D721Med (cell line): ENCODE measurements around the gene SPTBN5.

ENCODE experiments used
- DNase-seq: peaks from one replicate; pipeline ENCODE4 v3.0.0; 2011; ENCODE audit warnings: low spot score; ENCODE audit not compliant: insufficient read length
- FAIRE-seq: peaks from 2 replicates; lab custom pipeline; 2011; peaks lifted over from hg19 to GRCh38; lab: Jason Lieb, UNC
- TF ChIP-seq, protein P1 (sequence below): IDR thresholded peaks from 2 replicates; pipeline ENCODE4 v1.5.1; 2012; ENCODE audit warnings: mild to moderate bottlenecking, control low read depth; ENCODE audit not compliant: insufficient read depth; ENCODE audit errors: missing control alignments

Gene SPTBN5

DNA sequence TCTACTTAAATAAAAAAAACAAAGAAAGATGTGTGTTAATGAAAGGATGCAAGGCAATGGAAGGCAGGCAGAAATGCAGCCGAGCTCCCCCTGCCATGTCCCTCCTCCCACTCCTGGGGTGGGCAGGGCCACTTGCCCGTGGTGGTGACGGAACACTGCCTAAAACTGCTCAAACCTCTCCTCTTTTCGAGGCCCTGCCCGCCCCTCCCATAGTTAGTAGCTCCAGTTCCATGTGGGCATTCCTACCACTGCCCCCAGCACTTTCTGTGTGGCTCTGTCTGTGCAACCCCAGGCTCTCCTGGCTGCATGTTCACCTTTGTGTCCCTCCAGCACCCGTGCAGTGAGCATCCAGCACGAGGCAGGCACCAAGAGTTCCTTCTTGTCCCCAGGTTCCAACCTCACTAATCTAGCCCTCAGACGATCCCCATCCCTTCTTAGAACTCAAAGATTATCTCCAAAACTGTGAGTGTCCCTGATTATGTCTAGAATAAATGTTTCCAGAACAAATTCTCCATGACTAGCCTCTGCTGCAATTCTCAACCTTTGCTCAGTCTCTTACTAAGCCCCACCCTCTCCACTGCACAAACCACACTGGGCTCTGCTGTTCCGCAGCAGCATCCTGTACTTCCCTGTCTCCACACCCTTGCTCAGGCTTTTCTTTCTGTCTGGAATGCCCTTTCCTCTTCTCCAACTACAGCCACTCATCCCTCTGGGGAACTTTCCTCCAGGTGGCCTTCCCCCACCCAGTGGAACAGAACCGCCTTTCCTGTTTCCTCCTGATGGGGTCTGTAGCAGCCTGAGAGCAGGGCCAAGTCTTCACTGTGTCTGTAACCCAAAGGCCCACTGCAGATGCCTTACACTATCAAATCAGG lies 32.6 kb upstream of the SPTBN5 start:
- TF ChIP-seq, protein P1, sequence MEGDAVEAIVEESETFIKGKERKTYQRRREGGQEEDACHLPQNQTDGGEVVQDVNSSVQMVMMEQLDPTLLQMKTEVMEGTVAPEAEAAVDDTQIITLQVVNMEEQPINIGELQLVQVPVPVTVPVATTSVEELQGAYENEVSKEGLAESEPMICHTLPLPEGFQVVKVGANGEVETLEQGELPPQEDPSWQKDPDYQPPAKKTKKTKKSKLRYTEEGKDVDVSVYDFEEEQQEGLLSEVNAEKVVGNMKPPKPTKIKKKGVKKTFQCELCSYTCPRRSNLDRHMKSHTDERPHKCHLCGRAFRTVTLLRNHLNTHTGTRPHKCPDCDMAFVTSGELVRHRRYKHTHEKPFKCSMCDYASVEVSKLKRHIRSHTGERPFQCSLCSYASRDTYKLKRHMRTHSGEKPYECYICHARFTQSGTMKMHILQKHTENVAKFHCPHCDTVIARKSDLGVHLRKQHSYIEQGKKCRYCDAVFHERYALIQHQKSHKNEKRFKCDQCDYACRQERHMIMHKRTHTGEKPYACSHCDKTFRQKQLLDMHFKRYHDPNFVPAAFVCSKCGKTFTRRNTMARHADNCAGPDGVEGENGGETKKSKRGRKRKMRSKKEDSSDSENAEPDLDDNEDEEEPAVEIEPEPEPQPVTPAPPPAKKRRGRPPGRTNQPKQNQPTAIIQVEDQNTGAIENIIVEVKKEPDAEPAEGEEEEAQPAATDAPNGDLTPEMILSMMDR = no peak
- FAIRE-seq (no peak), DNase-seq (no peak)

DNA sequence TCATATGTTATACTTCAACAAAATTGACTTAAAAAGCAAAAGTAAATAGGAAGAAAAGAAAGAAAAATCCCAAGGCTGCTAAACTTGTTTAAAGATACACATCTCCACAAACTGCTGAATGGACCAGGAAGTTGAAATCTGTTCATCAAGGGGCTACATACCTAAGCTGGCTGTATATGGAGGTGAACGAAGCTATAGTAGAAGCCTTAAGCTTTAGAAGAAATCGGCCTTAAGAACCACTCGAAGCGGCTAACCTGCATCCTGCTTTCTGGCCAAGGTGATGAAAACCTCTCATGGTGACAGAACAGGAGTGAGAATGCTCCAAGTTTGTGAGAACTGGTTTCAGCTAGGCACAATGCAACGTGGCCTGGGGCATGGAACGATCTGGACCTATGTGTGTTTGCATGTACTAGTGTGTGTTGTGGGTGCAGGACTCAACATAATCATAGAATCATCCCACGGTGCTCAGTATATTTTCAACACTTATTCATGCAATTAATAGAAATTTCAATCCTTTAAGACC lies 31.3 kb upstream of the SPTBN5 start:
- TF ChIP-seq, protein P1 = no peak
- no peak for FAIRE-seq
- DNase-seq = no peak

DNA sequence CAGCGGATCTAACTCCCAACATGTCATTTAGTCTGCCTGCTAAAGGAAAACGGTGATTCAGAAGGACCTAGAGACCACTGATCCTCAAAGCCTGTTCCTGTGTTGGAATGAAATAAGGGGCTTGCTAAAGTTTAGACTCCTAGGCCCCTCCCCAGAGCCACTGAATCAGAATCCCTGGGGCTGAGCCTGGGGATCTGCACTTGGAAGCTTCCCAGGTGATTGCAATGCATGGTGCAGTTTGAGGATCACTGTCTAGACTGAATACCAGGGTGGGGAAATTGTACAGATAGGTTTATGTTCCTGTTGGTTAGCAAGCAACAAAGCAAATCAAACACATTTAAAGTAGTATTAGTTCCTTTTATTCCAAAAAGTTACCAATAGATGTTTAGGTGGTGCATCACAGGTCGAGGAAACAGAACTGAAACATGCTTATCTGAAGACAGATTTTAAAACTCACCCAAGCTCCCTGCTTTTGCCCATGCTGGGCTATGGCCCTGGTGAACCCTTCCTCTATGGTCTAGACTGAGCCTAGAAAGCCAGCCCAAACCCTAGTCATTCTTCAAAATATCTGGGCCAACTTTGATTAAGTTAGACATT lies 29.6 kb upstream of the SPTBN5 start:
- no peak for FAIRE-seq

DNA sequence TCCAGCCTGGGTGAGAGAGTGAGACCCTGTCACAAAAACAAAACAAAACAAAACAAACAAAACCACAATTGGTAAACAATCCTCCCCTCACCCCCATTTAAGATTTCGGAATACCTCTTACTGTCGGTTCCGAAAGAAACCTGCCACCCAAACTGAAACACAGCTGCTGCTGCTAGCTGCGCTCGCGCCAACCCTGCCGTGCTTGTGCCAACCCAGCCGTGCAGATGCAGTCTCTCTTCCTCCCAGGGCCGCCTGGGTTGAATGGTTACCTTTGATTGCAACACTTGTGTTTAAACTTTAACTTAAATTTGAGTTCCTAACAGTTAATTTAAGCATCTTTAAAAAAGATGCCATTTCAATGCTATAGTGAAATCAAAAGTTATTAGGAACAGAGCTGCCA lies 28.5 kb upstream of the SPTBN5 start:
- DNase-seq (no peak), FAIRE-seq (no peak)
- TF ChIP-seq, protein P1 = no peak

More for the DNA sequence above, 29.6 kb upstream of the SPTBN5 start:
- no peak for DNase-seq
- TF ChIP-seq, protein P1 = no peak

DNA sequence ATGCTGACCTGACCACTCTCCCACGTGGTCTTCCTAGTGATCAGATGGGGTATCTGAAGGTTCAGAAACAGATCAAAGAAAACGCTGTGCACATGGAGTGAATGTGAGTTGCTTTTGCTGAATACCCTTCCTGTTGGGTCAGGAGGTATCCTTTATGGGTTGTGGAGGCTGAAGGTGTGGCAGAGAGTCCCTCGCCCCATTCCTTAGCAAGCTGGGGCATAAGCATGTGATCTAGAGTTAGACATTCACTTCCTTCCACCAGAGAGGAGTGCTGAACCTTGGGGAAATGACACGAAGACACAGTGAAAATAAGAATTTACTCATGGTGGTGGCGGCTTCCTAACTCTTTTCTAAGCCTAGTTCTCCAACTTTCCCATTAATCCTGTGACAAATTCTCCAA lies 27.8 kb upstream of the SPTBN5 start:
- FAIRE-seq = no peak

DNA sequence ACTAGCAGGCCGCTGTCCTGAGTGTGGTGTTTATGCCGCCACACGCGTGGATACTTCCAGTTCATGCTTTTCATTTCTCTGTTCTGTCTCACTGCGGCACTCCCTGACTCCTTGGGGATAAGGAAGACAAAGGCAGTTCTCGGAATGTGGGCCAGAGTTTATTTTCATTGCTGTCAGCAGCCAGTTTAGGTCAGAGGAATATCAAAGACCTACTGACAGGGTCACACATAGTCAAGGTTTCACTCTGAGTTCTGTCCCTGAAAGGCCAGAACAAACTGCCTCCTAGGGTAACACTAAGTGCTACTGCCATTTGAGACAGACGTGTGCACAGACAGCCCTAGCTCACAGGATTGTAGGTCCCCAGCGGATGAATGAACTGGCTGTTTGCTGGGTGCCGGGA lies 27.3 kb upstream of the SPTBN5 start:
- TF ChIP-seq, protein P1 = no peak
- DNase-seq (no peak), FAIRE-seq (no peak)

More for the DNA sequence above, 27.8 kb upstream of the SPTBN5 start:
- TF ChIP-seq, protein P1 = no peak
- DNase-seq = no peak

DNA sequence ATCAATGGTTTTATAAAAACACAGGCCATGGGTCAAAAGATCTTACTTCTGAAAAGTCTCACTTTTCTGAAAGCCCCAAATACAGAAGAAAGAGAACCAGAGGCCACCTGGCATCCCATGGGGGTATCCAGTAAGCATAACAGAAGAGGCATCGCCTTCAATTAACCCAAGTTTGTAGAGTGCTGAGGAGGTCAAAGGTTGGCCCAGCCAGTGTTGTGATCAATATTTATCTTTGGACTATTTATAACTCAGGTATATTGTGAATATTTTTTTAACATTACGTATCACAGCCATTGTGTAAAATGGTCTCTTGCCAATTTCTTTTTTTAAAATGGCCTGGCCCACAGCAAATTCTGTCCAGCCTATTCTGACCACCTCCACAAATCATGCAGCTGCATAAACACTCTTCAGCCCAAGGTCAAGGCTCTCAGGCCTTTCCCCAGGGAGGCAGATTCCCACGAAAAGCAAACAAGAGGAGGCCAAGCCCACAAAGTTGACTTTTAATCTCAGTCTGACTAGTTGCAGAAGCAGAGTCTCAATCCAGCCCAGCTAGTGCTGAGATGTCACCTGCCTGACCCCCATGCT lies 26.2 kb upstream of the SPTBN5 start:
- TF ChIP-seq, protein P1 = no peak
- FAIRE-seq (no peak), DNase-seq (no peak)
